ENCODE data around the gene CDC14A.

GRCh38 chr1:100430325-100430756 lies 78.0 kb downstream of the CDC14A start:
- TF ChIP-seq GATA3 (IDR thresholded peaks at IDR 0.05; ENCODE audit: low read depth, low read length) = no peak
- TF ChIP-seq GATA2 (IDR thresholded peaks at IDR 0.05; ENCODE audit: low read depth, low read length) = no peak

Measured in SH-SY5Y (cell line).